PC-3 (cell line): ENCODE measurements around the gene OR6B1.

Source experiments
- CTCF ChIP-seq: fragments of 300-600 bp; sonication (generic); conservative IDR thresholded peaks from 2 replicates; pipeline ENCODE4 v1.5.1; 2017; ENCODE audit warnings: antibody characterized with exemption, low read depth, mild to moderate bottlenecking, low read length
- EZH2 ChIP-seq: fragments of 300-600 bp; sonication (generic); IDR thresholded peaks from one replicate; pipeline ENCODE4 v1.6.1; 2017; ENCODE audit warnings: antibody characterized with exemption, mild to moderate bottlenecking, low read length; ENCODE audit not compliant: unreplicated experiment
- EZH2phosphoT487 ChIP-seq: fragments of 300-600 bp; sonication (generic); IDR thresholded peaks from 2 replicates; pipeline ENCODE4 v1.6.1; 2018; ENCODE audit warnings: mild to moderate bottlenecking, antibody characterized with exemption, low read length, borderline replicate concordance

GRCh38 chr7:143975617-143976016, 24.5 kb upstream of the OR6B1 start:
- no peak for TF ChIP-seq CTCF
- no peak for TF ChIP-seq EZH2
- TF ChIP-seq EZH2phosphoT487, result no peak
